Measurements from ENCODE around the gene ZNF768.
A peak's percentile ranks its signal among the peaks of the same experiment; 100 is the strongest.
"Not testable (repeated sequence)": the region's sequence is repeated elsewhere in the genome, so short reads cannot be mapped to it uniquely, and the experiment has no call there.

Gene ZNF768

GRCh38 chr16:30509081-30509765 is 17.1 kb downstream of the ZNF768 start:
- peak; percentile 76 for DNase-seq

GRCh38 chr16:30503403-30504296 is 22.7 kb downstream of the ZNF768 start:
- DNase-seq: no peak

- DNase-seq: no peak
Observed at GRCh38 chr16:30499284-30499683, 27.1 kb downstream of the ZNF768 start.

GRCh38 chr16:30494709-30495108 is 31.7 kb downstream of the ZNF768 start:
- no peak for DNase-seq

- DNase-seq: no peak
Observed at GRCh38 chr16:30493941-30494488, 32.4 kb downstream of the ZNF768 start.

- peak; percentile 88 for DNase-seq
Observed at GRCh38 chr16:30491744-30492308, 34.5 kb downstream of the ZNF768 start.

GRCh38 chr16:30491229-30491628 is 35.1 kb downstream of the ZNF768 start:
- DNase-seq: no peak

- peak; percentile 34 for DNase-seq
Observed at GRCh38 chr16:30490210-30490609, 36.2 kb downstream of the ZNF768 start.

GRCh38 chr16:30488764-30489605 is 37.4 kb downstream of the ZNF768 start:
- no peak for DNase-seq

- DNase-seq: no peak
Observed at GRCh38 chr16:30485818-30486436, 40.4 kb downstream of the ZNF768 start.

- no peak for DNase-seq
Observed at GRCh38 chr16:30484887-30485286, 41.5 kb downstream of the ZNF768 start.

GRCh38 chr16:30482366-30482765 is 44.0 kb downstream of the ZNF768 start:
- DNase-seq: peak; percentile 79

- DNase-seq: no peak
Observed at GRCh38 chr16:30481381-30481780, 45.0 kb downstream of the ZNF768 start.

GRCh38 chr16:30478766-30479478 is 47.4 kb downstream of the ZNF768 start:
- DNase-seq: no peak

- DNase-seq: not testable (repeated sequence)
Observed at GRCh38 chr16:30477773-30478172, 48.6 kb downstream of the ZNF768 start.

GRCh38 chr16:30476991-30477390 is 49.4 kb downstream of the ZNF768 start:
- DNase-seq: no peak

- DNase-seq: no peak
Observed at GRCh38 chr16:30474684-30475083, 51.7 kb downstream of the ZNF768 start.

GRCh38 chr16:30474074-30474452 is 52.3 kb downstream of the ZNF768 start:
- no peak for DNase-seq

All from hematopoietic multipotent progenitor cell treated with erythropoietin and hydrocortisone succinate and interleukin-3 and kit ligand, for 6 days (in vitro differentiated cells).